GM18868 (cell line): ENCODE results near the gene CENATAC.
"Not testable (repeated sequence)": the region's sequence is repeated elsewhere in the genome, so short reads cannot be mapped to it uniquely, and the experiment has no call there.

Source experiments
- ATAC-seq: cut with Tn5 transposase; IDR thresholded peaks from one replicate; pipeline ENCODE4 v1.9.1; 2021; ENCODE audit warnings: mild to moderate bottlenecking, moderate library complexity; ENCODE audit not compliant: unreplicated experiment

The CENATAC gene

DNA sequence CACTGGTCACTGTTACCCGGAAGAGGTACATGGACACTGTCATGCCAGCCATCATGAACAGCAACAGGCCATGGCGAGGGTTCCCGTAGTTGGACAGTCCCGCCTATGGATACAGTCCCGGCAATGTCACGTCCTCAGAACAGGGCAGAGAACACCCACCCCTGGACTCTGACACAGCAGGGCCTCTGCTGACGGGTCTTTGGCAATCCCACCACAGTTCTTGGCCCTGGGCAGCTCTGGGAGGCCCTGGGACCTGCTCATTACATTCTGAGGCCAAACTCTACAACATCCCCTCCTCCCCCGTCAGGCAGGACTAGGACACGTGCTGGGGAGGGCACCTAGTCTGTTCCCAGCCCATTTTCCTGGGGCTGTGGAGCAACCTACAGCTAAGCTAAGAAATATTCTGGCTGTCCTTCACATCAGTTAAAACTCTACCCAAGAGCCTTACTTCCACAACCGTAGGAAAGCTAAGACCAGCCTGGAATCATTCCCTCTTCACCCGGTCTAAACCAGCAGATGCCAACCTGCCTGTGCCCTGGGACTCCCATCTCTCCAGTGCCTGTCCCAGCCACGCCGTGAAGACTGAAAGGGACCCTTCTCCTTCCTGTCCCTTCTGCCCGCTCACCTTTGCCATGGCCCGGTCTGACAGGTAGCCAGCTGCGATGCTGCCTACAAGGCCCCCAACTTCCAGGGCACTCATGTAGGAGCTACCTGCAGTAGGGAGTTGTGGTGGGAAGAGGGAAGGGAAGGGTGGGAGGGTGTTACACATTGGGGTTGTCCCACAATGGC lies 28.2 kb downstream of the CENATAC start:
- ATAC-seq = no peak

DNA sequence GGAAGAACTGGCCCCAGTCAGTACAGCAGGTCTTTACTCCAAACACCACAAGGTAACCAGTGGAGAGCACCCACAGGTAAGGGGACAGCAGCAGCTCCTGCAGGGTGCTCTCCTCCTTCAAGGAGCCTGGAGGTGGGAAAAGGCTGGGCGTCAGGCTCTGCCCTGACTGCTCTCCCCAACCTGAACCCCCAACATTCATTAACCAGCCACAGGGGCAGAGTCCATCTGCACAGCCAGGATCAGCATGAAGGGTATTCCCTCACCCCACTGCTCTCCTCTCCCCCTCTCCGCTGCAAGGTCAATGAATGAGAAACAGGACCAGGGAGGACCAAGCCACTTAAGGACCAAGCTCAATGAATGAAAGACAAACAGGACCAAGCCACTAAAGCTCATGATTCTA lies 29.0 kb downstream of the CENATAC start:
- no peak for ATAC-seq

DNA sequence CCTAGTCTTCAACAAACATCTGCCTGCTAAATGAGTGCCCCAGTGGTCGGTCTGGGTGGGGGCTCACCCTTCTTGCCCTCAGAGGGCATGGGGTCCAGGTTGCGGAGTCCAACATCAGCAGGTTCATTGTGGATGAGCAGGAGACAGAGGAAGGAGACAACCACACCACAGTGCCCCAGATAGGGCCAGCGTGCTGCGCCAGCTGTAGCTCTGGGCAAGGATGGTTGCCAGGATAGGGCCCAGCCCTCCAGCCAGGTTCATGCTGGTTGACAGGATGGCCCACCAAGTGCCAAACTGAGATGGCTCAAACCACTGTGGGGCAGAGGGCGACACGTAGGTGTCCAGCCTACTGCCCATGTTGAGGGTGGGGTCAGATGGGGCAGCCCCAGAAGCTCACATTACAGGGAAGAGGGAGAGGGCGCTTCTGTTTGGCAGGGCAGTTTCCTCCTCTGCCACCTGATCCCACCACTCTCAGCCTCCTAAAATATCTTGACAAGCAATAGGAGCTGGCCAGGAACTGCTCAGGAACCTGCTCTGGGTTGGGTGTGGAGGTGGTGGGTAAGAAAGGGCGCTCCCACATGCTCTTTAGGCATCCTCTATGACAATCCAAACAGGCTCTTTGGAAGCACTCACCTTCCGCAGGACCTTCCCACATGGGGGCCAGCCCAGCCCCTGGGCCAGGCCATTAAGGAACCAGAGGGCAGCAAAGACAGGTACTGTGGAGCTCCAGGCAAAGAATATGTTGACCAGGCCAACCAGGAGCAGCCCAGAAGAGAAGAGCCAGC lies 29.8 kb downstream of the CENATAC start:
- no peak for ATAC-seq

DNA sequence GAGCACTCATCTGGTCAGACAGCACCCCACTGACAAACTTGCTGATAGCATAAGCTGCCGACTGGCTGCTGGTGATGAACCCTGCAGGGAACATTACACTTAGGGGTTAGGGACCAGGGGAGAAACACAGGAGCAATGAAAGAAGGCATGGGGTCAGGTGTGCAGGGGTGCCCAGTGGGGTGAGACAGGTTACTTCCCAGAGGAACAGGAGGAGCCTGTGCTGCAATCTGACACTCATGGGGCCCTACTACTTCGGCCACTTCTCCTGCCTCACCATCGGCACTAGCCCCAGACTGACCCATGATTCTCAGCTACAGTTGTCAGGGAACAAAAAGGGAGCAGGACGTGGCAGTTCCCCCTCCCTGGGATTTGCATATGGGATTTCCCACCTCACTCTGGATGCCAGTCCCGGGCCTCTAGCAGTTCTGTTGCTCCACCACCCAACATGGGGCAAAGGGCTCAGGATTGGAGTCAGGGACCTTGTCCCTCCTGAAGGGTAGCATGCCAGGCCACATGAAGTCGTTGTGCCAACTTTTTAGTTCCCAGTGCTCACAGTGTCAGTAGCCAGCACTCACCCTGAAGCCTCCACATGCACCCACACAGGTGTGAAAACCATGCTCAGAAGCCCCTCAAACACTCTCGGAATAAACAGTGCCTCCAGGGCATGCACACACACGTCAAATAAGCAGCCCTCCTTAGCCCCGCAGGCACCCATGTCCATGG lies 30.6 kb downstream of the CENATAC start:
- ATAC-seq = no peak

DNA sequence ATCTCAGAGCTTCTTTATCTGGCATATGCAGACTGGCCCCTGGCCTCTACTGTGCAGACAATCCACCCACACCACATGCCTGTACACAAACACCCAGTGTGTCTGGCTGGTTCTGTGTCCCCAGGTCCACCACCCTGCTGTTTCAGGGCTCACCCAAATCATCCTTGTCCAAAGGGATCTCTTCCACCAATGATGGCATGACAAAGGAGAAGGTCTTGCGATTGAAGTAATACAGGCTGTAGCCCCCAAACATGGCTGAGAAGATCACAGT lies 31.1 kb downstream of the CENATAC start:
- no peak for ATAC-seq

DNA sequence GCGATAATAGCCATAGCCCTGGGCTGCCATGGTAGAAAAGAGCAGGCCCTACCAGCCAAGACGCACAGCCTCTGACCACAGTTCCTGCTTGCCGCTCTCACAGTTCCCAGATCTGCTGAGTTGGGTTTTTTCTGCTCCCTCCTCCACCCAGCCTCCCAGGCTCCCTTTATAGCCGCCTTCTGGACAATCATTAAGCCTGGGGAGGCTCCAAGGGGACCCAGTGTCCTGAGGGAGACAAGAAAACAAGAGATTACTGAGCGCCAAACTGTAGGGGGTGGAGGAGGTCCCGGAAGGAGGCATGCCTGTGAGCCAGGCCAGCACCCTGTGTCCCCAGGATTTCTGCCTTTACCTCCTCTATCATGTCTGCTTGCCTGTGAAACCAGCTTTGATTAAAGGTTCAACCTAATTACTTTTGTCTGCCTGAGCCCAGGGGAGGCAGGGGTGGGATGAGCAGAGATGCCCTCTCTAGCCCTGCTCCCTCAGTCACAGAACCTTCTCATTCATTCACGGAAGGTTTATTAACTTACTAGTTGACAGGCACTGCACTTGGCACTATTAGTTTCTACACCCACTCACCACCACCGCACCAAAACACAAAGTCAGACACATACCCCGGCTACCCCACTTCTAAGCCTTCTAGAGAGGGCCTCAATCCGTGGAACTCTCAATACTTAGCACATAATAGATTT lies 31.5 kb downstream of the CENATAC start:
- ATAC-seq = peak; percentile 20

DNA sequence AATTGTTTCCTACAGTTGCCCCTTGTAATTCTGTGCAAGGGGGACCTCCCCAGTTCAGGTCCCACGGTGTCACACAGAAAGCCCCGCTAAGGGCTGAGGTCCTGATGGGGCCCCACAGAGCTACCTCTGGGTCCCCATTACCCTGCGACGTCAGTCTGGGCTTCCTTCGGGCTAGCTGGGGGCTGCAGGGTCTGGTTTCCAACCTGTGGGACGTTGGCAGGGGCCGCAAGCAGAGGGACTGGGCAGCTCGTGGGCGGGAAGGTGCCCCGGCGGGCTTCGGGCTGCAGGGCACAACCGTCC lies 32.0 kb downstream of the CENATAC start:
- ATAC-seq = peak; percentile 19

DNA sequence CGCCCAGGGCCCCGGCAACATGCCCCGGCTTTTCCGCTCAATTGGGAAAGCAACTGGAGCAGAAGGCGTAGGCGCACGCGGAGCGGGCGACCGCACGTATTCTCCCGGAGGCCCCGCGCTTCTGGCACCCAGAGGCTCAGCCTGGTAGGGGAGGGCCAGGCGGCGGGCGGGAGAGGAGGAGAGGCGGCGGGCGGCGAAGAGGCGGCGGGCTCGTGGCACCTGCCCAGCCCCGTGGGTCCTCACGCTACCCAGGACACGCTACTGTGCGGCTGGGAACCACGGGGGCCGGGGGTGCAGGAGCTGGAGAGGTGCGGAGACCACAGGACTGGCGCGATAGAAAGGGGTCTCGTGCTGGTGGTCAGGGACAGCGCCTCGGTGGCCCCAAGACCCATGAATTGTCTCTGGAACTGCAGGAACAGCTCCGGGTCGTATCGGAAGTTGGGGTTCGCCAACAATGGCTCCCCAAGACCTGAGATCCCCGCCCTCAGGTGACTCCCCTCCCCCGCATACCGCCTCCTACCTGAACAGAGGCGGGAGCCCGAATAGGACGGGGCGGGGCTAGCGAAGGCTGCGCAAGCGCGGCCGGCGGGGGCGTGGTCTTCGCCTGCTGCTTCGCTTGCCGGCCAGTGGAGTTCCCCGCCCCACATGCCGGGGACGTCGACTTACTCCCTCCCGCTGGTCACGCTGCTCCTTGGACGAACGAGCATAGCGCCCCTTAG lies 32.5 kb downstream of the CENATAC start, which contains the start of gene SLC37A4:
TSS of gene SLC37A4 (minus strand) at position 549 of the 719 bp plus-strand sequence.
- peak; percentile 85 for ATAC-seq

DNA sequence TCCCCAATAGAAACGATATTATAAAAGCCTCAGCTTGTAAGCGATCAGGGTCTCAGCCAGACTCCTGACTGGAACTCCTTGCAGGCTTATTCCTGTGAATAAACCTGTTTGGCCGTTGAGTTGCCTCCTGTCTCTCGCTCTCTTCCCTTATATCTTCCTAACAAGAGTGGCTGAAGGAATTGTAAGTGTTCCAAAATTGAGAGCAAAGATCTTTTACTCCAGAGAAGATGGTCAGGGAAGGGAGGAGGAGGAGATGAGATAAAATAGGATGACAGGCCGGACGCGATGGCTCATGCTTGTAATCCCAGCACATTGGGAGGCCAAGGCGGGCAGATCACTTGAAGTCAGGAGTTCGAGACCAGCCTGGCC lies 34.0 kb downstream of the CENATAC start:
- no peak for ATAC-seq

DNA sequence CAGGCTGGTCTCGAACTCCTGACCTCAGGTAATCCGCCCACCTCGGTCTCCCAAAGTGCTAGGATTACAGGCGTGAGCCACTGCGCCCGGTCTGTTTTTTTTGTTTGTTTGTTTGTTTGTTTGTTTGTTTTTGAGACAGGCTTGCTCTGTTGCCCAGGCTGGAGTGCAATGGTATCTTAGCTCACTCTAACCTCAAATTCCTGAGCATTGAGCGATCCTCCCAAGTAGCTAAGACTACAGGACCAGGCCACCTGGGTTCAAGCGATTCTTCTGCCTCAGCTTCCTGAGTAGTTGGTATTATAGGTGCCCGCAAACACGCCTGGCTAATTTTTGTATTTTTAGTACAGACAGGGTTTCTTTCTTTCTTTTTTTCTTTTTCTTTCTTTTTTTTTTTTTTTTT lies 35.5 kb downstream of the CENATAC start:
- not testable (repeated sequence) for ATAC-seq

DNA sequence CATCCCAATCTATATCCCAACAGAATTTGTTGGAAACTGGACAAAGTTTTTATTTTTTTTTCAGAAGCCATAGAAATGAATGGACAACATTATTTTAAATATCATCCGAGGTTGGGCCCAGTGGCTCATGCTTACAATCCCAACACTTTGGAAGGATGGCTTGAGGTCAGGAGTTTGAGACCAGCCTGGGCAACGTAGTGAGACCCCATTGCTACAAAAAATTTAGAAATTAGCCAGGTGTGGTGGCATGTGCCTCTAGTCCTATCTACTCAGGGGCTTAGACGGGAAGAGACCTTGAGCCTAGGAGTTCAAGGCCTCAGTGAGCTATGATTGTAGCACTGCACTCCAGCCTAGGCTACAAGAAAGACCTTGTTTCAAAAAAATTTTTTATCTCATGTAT lies 36.9 kb downstream of the CENATAC start:
- ATAC-seq = no peak

DNA sequence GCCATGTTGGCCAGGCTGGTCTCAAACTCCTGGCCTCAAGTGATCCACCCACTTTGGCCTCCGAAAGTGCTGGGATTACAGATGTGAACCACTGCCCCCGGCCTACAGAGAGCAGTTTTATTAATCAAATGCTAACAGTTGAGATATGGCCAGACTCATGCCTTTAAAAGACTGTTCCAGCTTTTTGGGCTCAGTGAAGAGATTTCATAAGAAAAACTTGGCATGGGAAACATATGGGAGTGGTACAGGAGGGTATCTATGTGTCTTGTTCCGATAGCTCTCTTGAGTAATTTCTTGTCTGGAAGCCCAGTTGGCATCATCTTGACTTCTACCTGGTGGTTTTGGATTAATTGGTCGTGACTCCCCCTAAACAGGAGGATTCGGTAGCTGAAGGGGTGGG lies 40.9 kb downstream of the CENATAC start:
- no peak for ATAC-seq

DNA sequence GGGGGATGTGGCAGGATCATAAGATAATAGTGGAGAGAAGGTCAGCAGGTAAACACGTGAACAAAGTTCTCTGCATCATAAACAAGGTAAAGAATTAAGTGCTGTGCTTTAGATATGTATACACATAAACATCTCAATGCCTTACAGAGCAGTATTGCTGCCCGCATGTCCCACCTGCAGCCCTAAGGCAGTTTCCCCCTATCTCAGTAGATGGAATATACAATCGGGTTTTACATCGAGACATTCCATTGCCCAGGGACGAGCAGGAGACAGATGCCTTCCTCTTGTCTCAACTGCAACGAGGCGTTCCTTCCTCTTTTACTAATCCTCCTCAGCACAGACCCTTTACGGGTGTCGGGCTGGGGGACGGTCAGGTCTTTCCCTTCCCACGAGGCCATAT lies 41.5 kb downstream of the CENATAC start:
- not testable (repeated sequence) for ATAC-seq

DNA sequence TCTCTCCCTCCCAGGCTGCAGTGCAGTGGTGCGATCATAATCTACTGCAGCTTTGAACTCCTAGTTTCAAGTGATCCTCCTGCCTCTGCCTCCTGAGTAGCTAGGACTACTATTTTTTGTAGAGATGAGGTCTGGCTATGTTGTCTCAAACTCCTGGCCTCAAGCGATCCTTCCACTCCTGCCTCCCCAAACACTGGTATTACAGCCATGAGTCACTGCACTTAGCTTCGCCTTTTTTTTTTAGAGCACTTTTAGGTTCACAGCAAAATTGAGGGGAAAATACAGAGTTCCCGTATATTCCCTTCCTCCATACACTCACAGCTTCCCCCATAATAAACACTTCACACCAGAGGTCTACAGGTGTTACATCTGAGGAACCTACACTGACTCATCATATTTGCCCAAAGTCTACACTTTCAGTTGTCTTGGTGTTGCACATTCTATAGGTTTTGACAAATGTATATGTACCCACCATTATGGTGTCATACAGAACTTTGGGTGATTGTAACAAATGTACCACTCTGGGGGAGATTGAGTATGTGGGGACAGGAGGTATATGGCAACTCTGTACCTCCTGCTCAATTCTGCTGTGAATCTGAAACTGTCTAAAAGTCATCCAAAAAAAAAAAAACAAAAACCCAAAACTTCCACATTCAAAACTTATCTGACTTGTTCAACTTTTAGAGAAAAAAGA lies 44.0 kb downstream of the CENATAC start:
- ATAC-seq = no peak

DNA sequence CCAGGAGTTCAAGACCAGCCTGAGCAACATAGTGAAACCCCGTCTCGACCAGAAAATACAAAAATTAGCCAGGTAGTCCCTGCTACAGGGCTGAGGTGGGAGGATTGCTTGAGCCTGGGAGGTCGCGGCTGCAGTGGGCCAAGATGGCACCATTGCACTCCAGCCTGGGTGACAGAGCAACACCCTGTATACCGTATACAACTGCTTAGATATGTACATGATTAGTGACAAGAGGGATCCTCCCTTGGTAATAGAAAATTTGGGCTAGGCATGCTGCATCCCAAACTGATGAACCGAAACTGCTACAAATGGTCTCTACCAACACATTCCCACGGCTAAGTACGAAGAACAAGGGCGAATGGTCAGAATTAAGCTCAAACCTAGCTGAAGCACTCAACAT lies 45.0 kb downstream of the CENATAC start:
- no peak for ATAC-seq

DNA sequence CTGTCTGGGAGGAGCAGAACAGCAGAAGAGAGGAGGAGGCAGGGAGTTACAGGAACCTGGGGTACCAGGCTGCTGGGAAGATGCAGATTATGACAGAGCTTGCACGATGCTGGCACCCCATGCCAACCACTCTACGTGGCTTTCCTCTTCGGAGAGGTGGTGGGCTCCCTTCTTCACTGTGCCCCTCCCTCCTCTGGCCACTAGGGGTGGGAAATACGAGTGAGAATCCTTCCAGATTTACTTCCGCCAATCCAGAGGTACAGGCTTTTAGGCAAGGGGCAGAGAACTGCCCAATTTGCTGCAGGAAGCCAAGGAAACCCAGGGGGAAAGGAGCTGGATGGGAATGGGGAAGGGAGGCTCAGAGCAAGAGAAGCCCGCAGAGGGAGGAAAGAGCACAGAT lies 46.8 kb downstream of the CENATAC start:
- ATAC-seq = no peak

DNA sequence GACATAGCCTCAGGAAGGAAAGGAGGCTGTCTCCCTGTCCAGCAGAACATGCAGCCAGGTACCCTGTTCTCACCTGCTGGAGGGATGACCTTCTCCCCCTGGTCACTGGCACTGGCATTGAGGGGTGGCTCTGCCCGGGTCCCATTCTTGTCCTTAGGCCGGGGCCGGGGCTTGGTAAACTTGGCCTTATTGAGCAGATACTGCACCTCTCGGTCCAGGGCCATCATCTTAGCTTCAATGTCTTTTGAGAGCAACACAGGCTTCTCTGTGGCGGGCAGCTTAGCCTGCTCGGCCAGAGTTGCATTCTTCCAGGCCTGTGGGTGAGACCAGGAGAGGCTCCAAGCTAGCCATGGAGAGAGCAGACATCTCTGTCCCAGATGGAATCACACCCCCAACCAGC lies 48.6 kb downstream of the CENATAC start:
- ATAC-seq = no peak

DNA sequence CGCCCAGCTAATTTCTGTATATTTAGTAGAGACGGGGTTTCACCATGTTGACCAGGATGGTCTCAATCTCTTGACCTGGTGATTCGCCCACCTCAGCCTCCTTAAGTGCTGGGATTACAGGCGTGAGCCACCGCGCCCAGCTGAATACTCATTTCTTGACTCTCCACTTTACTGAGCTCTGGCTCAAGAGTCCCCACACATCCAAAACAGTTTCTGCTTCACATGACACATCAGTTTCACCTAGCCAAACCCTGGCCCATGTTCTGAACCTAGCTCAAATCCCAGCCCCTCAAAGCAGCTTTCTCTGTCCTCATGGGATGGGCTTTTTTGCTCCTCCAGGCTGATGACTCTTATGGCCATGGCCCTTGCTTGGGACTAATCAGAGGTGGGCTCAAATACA lies 49.3 kb downstream of the CENATAC start:
- ATAC-seq = no peak

DNA sequence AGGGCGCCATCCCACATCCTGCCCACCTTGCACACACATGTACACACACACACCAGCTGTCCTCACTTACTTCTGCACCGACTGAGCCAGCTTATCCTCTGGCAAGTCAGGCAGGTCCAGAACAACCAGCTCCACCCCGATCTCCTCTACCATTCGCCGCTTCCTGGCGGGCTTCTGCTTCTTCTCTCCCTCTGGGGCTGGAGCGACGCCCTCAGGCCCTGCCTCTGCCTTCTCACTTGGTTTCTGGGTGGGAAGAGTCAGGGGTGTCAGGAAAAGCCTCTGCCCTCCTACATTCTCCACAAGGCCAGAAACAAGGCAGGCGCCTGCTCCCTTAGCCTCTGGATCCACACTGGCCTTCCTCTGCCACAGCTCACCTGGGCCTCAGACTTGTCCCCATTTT lies 50.7 kb downstream of the CENATAC start:
- no peak for ATAC-seq

DNA sequence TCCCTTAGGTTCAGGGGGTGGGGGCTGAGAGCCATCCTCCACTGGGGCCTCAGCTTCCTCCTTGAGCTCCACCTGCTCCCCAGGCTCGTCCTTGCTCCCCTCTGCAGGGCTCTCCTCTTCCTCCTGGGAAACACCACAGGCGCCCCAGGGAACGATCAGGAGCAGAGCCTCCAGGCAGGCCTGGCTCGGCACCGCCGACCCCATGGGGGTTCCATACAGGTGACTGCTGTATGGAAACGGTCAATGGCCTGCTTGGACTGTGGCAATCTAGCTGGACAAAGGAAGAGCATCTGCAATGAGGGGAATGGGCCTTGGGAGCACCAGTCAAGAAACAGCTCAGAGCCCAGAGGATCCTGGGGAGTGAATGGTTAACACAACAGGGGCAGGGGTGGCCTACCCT lies 51.1 kb downstream of the CENATAC start:
- ATAC-seq = no peak
